Kidney epithelial cell (primary cell): ENCODE results near the gene THTPA. TPM values are rescaled to one million over a fixed set of nuclear protein-coding genes. Genes with fewer than 3 reads are reported as not detected.

Experiments
- DNase-seq: peaks from one replicate; pipeline ENCODE4 v3.0.0-alpha.2; 2010; ENCODE audit warnings: low read depth
- H3K27me3 ChIP-seq: 2 replicates; pipeline ENCODE4 v1.6.0; 2011; ENCODE audit warnings: low read length; ENCODE audit not compliant: control insufficient read depth, insufficient read depth
- H3K36me3 ChIP-seq: 2 replicates; pipeline ENCODE4 v1.5.1; 2011; ENCODE audit warnings: low read length; ENCODE audit not compliant: control insufficient read depth, insufficient read depth
- H3K4me3 ChIP-seq: 2 replicates; pipeline ENCODE4 v1.5.1; 2011; ENCODE audit warnings: low read depth, mild to moderate bottlenecking, control low read depth, low read length
- CTCF ChIP-seq: IDR thresholded peaks from 2 replicates; pipeline ENCODE4 v1.5.1; 2011; ENCODE audit warnings: mild to moderate bottlenecking, moderate library complexity, low read length, control low read depth, inconsistent platforms; ENCODE audit not compliant: insufficient read depth, poor library complexity, severe bottlenecking
- total RNA-seq: library from RNA; depleted of rRNA; stranded (reverse); fragments of >200 nt; gene quantifications from 2 replicates; pipeline ENCODE4 v1.2.3, GENCODE V29; 2015

THTPA gene
- total RNA-seq, 1 donor from 2014 or later = 8.5 TPM

GRCh38 chr14:23559010-23559925 is 3.2 kb downstream of the THTPA start:
- Histone ChIP-seq H3K4me3 (no peak overlapping the region), H3K27me3 (no peaks in the 10 kb centered on the region), H3K36me3 (peaks cover 6% of the 10 kb centered on the region)
- peak; percentile 94 for TF ChIP-seq CTCF
- DNase-seq = no peak

GRCh38 chr14:23559926-23560520 is 4.0 kb downstream of the THTPA start:
- Histone ChIP-seq H3K4me3 (no peak overlapping the region), H3K27me3 (no peaks in the 10 kb centered on the region), H3K36me3 (peaks cover 7% of the 10 kb centered on the region)
- no peak for TF ChIP-seq CTCF
- no peak for DNase-seq

GRCh38 chr14:23561259-23561658 is 5.2 kb downstream of the THTPA start:
- H3K4me3 ChIP-seq = no peak overlapping the region
- no peak for DNase-seq
- peaks cover 7% of the 10 kb centered on the region for H3K36me3 ChIP-seq
- no peak for TF ChIP-seq CTCF
- H3K27me3 ChIP-seq = no peaks in the 10 kb centered on the region

- no peak for DNase-seq
- Histone ChIP-seq H3K36me3 (peaks cover 7% of the 10 kb centered on the region), H3K27me3 (no peaks in the 10 kb centered on the region), H3K4me3 (no peak overlapping the region)
- no peak for TF ChIP-seq CTCF
Observed at GRCh38 chr14:23561873-23562821, 6.1 kb downstream of the THTPA start.

- peak; percentile 85 for TF ChIP-seq CTCF
- H3K4me3 ChIP-seq = no peak overlapping the region
- DNase-seq = no peak
- H3K27me3 ChIP-seq = no peaks in the 10 kb centered on the region
- peaks cover 7% of the 10 kb centered on the region for H3K36me3 ChIP-seq
Observed at GRCh38 chr14:23562822-23563472, 6.9 kb downstream of the THTPA start.
